ENCODE data around the gene ROBO1.

Gene ROBO1

GRCh38 chr3:78838362-78838761, 929.4 kb downstream of the ROBO1 start:
- no peak for DNase-seq (ENCODE audit: low spot score)

- DNase-seq (ENCODE audit: low spot score): no peak
Observed at GRCh38 chr3:78834910-78835309, 932.9 kb downstream of the ROBO1 start.

GRCh38 chr3:78832785-78833204, 935.0 kb downstream of the ROBO1 start:
- DNase-seq (ENCODE audit: low spot score): no peak

GRCh38 chr3:78831446-78831972, 936.3 kb downstream of the ROBO1 start:
- DNase-seq (ENCODE audit: low spot score): no peak

GRCh38 chr3:78830470-78830869, 937.3 kb downstream of the ROBO1 start:
- DNase-seq (ENCODE audit: low spot score): no peak

- DNase-seq (ENCODE audit: low spot score): no peak
Observed at GRCh38 chr3:78827618-78828017, 940.2 kb downstream of the ROBO1 start.

GRCh38 chr3:78825858-78826215, 942.0 kb downstream of the ROBO1 start:
- no peak for DNase-seq (ENCODE audit: low spot score)

GRCh38 chr3:78825118-78825857, 942.5 kb downstream of the ROBO1 start:
- no peak for DNase-seq (ENCODE audit: low spot score)

GRCh38 chr3:78823859-78824258, 943.9 kb downstream of the ROBO1 start:
- DNase-seq (ENCODE audit: low spot score): no peak

GRCh38 chr3:78823434-78823833, 944.4 kb downstream of the ROBO1 start:
- DNase-seq (ENCODE audit: low spot score): no peak

- DNase-seq (ENCODE audit: low spot score): no peak
Observed at GRCh38 chr3:78822726-78823125, 945.1 kb downstream of the ROBO1 start.

- no peak for DNase-seq (ENCODE audit: low spot score)
Observed at GRCh38 chr3:78820542-78820941, 947.3 kb downstream of the ROBO1 start.

GRCh38 chr3:78818161-78818985, 949.4 kb downstream of the ROBO1 start:
- DNase-seq (ENCODE audit: low spot score): no peak

- DNase-seq (ENCODE audit: low spot score): no peak
Observed at GRCh38 chr3:78814893-78815562, 952.8 kb downstream of the ROBO1 start.

- DNase-seq (ENCODE audit: low spot score): no peak
Observed at GRCh38 chr3:78812166-78812565, 955.6 kb downstream of the ROBO1 start.

- no peak for DNase-seq (ENCODE audit: low spot score)
Observed at GRCh38 chr3:78809966-78810365, 957.8 kb downstream of the ROBO1 start.

GRCh38 chr3:78804251-78805037, 963.4 kb downstream of the ROBO1 start:
- DNase-seq (ENCODE audit: low spot score): no peak

- DNase-seq (ENCODE audit: low spot score): no peak
Observed at GRCh38 chr3:78802562-78802930, 965.3 kb downstream of the ROBO1 start.

GRCh38 chr3:78801926-78802561, 965.8 kb downstream of the ROBO1 start:
- no peak for DNase-seq (ENCODE audit: low spot score)

- no peak for DNase-seq (ENCODE audit: low spot score)
Observed at GRCh38 chr3:78799681-78800080, 968.1 kb downstream of the ROBO1 start.

- no peak for DNase-seq (ENCODE audit: low spot score)
Observed at GRCh38 chr3:78798266-78798832, 969.4 kb downstream of the ROBO1 start.
